Parathyroid adenoma (tissue), 2 donors: ENCODE results near the gene HSPA14.

Experiments used
- H2AFZ ChIP-seq: fragments of 300-600 bp; sonication (generic); one replicate; pipeline ENCODE4 v1.7.0; 2017; ENCODE audit warnings: antibody characterized with exemption, mild to moderate bottlenecking
- H3K27ac ChIP-seq: fragments of 300-600 bp; sonication (generic); one replicate; pipeline ENCODE4 v1.7.0; 2017
- H3K27me3 ChIP-seq: fragments of 300-600 bp; sonication (generic); one replicate; pipeline ENCODE4 v1.7.0; 2017; ENCODE audit warnings: low read length; ENCODE audit not compliant: control insufficient read depth, insufficient read depth
- H3K36me3 ChIP-seq: fragments of 300-600 bp; sonication (generic); one replicate; pipeline ENCODE4 v1.7.0; 2017; ENCODE audit warnings: low read length; ENCODE audit not compliant: control insufficient read depth, insufficient read depth
- H3K4me1 ChIP-seq: fragments of 300-600 bp; sonication (generic); one replicate; pipeline ENCODE4 v1.7.0; 2017; ENCODE audit warnings: control low read depth
- H3K4me2 ChIP-seq: fragments of 300-600 bp; sonication (generic); one replicate; pipeline ENCODE4 v1.7.0; 2017; ENCODE audit warnings: low read length
- H3K4me3 ChIP-seq: fragments of 300-600 bp; sonication (generic); one replicate; pipeline ENCODE4 v1.7.0; 2017; ENCODE audit warnings: low read depth, low read length
- H3K79me2 ChIP-seq: fragments of 300-600 bp; sonication (generic); one replicate; pipeline ENCODE4 v1.7.0; 2017; ENCODE audit warnings: control low read depth
- H3K9ac ChIP-seq: fragments of 300-600 bp; sonication (generic); one replicate; pipeline ENCODE4 v1.7.0; 2017; ENCODE audit warnings: mild to moderate bottlenecking
- H3K9me3 ChIP-seq: fragments of 300-600 bp; sonication (generic); one replicate; pipeline ENCODE4 v1.7.0; 2017; ENCODE audit warnings: low read length; ENCODE audit not compliant: control insufficient read depth
- CTCF ChIP-seq: fragments of 300-600 bp; sonication (generic); IDR thresholded peaks from one replicate; pipeline ENCODE4 v1.7.0; 2017; ENCODE audit warnings: antibody characterized with exemption, mild to moderate bottlenecking
- donor health status: primary hyperparathyroidism.

HSPA14 gene

GRCh38 chr10:14840178-14840577 is 2.1 kb downstream of the HSPA14 start:
- H3K9me3 ChIP-seq, result no peaks in the 10 kb centered on the region
- TF ChIP-seq CTCF, result no peak
- H3K9ac ChIP-seq, result no peak overlapping the region
- H3K27me3 ChIP-seq, result no peaks in the 10 kb centered on the region
- peaks cover 13% of the 10 kb centered on the region for H3K79me2 ChIP-seq
- no peak overlapping the region for H2AFZ ChIP-seq
- H3K27ac ChIP-seq, result no peak overlapping the region
- no peaks in the 10 kb centered on the region for H3K36me3 ChIP-seq
- no peak overlapping the region for H3K4me2 ChIP-seq
- no peak overlapping the region for H3K4me3 ChIP-seq
- H3K4me1 ChIP-seq, result peaks cover 8% of the 10 kb centered on the region

GRCh38 chr10:14843327-14843988 is 5.4 kb downstream of the HSPA14 start:
- Histone ChIP-seq H3K27me3 (no peaks in the 10 kb centered on the region), H2AFZ (no peak overlapping the region), H3K27ac (no peak overlapping the region), H3K4me1 (peaks cover 3% of the 10 kb centered on the region), H3K79me2 (peaks cover 11% of the 10 kb centered on the region), H3K4me2 (no peak overlapping the region), H3K9me3 (no peaks in the 10 kb centered on the region), H3K36me3 (no peaks in the 10 kb centered on the region), H3K4me3 (no peak overlapping the region), H3K9ac (no peak overlapping the region)
- TF ChIP-seq CTCF, result no peak

GRCh38 chr10:14844948-14845347 is 6.8 kb downstream of the HSPA14 start:
- peaks cover 3% of the 10 kb centered on the region for H3K4me1 ChIP-seq
- H3K4me2 ChIP-seq, result no peak overlapping the region
- no peaks in the 10 kb centered on the region for H3K27me3 ChIP-seq
- no peak overlapping the region for H3K9ac ChIP-seq
- H3K79me2 ChIP-seq, result peaks cover 5% of the 10 kb centered on the region
- no peaks in the 10 kb centered on the region for H3K9me3 ChIP-seq
- no peak for TF ChIP-seq CTCF
- H3K4me3 ChIP-seq, result no peak overlapping the region
- no peak overlapping the region for H3K27ac ChIP-seq
- no peak overlapping the region for H2AFZ ChIP-seq
- no peaks in the 10 kb centered on the region for H3K36me3 ChIP-seq

GRCh38 chr10:14852236-14852635 is 14.1 kb downstream of the HSPA14 start:
- H3K36me3 ChIP-seq, result no peaks in the 10 kb centered on the region
- H3K79me2 ChIP-seq, result no peaks in the 10 kb centered on the region
- H3K9ac ChIP-seq, result no peak overlapping the region
- peak overlapping the region; percentile 25 for H3K4me2 ChIP-seq
- no peak for TF ChIP-seq CTCF
- peak overlapping the region; percentile 2 for H2AFZ ChIP-seq
- peaks cover 2% of the 10 kb centered on the region for H3K4me1 ChIP-seq
- no peaks in the 10 kb centered on the region for H3K9me3 ChIP-seq
- H3K27me3 ChIP-seq, result no peaks in the 10 kb centered on the region
- peak overlapping the region; percentile 23 for H3K4me3 ChIP-seq
- peak overlapping the region; percentile 16 for H3K27ac ChIP-seq

GRCh38 chr10:14855453-14855852 is 17.3 kb downstream of the HSPA14 start:
- no peaks in the 10 kb centered on the region for H3K36me3 ChIP-seq
- no peak overlapping the region for H3K4me2 ChIP-seq
- TF ChIP-seq CTCF, result no peak
- no peaks in the 10 kb centered on the region for H3K9me3 ChIP-seq
- no peak overlapping the region for H2AFZ ChIP-seq
- no peak overlapping the region for H3K27ac ChIP-seq
- no peak overlapping the region for H3K9ac ChIP-seq
- peaks cover 2% of the 10 kb centered on the region for H3K79me2 ChIP-seq
- H3K27me3 ChIP-seq, result no peaks in the 10 kb centered on the region
- no peaks in the 10 kb centered on the region for H3K4me1 ChIP-seq
- no peak overlapping the region for H3K4me3 ChIP-seq
